ENCODE results near the gene CDX2.
"Not testable (repeated sequence)": the region's sequence is repeated elsewhere in the genome, so short reads cannot be mapped to it uniquely, and the experiment has no call there.

Gene CDX2

GRCh38 chr13:27964741-27965323 lies 4.3 kb downstream of the CDX2 start:
- no peak for DNase-seq (ENCODE audit: low read depth)

DNA sequence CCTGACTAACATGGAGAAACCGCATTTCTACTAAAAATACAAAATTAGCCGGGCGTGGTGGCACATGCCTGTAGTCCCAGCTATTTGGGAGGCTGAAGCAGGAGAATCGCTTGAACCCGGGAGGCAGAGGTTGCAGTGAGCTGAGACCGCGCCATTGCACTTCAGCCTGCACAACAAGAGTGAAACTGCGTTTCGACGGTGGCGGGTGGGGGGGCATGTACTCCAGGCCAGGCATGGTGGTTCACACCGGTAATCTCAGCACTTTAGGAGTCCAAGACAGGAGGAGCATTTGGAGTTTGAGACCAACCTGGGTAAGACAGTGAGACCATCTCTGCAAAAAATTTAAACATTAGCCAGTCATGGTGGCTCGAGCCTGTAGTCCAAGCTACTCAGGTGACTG lies 4.9 kb downstream of the CDX2 start:
- not testable (repeated sequence) for DNase-seq (ENCODE audit: low read depth)

DNA sequence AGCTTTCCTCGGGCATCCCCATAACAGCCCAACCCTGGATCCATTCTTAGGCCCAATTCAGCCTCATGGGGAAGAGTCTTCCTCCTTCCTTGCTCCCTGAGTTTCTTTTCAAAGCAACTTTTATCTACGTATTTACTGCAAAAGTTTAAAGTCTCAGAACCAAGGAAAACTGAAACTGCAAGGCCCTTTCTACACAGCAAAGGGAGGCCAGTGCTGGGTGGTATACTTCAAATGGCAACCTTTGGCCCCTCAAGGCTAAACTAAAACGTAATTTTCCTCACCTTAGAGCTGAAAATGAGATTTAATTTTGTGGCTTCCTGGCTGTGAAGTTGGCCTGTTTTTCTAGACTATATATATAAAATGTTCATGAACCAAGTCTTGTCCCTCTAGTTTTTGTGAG lies 5.6 kb downstream of the CDX2 start:
- no peak for DNase-seq (ENCODE audit: low read depth)

DNA sequence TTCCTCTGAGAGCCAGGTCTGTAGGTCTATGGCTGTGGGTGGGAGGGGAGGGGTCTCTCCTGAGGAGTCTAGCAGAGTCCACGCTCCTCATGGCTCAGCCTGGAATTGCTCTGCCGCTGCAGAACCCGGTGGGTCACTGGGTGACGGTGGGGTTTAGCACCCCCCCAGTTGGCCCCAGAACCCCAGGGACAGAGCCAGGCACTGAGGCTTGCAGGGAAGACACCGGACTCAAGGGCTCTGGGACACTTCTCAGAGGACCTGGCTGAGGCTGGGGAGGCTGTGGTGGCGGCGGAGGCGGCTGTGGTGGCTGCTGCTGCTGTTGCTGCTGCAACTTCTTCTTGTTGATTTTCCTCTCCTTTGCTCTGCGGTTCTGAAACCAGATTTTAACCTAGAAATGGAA lies 6.1 kb downstream of the CDX2 start:
- no peak for DNase-seq (ENCODE audit: low read depth)

DNA sequence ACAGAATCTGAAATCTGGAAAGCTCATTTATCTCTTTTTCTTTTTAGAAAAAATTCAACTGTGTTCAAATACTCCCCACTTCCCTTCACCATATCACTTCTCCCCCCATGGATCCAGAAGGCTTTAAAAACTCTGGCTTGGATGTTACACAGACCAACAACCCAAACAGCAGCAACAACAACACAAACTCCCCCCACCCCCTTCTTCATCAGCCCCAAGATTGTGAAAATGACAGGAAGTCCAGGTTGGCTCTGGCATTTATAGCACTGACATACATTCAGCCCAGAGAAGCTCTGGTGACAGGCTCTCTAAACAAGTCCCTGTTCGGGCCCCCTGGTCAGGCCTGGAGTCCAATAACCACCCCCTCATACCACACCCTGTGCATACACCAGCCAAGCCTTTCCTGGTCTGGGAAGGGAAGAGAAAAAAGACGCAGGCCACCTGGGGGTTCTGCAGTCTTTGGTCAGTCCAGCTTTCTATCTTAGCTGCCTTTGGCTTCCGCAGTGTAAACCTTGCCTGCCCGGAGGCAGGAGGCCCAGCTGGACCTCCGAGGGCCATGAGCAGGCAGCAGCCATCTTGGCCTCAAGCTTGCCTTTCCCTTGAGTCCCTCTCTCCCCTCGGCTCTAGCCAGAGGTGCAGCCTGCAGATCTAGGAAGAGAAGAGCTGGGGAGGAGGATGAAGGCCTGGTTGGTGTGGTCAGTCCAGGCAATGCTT lies 6.8 kb downstream of the CDX2 start:
- no peak for DNase-seq (ENCODE audit: low read depth)

DNA sequence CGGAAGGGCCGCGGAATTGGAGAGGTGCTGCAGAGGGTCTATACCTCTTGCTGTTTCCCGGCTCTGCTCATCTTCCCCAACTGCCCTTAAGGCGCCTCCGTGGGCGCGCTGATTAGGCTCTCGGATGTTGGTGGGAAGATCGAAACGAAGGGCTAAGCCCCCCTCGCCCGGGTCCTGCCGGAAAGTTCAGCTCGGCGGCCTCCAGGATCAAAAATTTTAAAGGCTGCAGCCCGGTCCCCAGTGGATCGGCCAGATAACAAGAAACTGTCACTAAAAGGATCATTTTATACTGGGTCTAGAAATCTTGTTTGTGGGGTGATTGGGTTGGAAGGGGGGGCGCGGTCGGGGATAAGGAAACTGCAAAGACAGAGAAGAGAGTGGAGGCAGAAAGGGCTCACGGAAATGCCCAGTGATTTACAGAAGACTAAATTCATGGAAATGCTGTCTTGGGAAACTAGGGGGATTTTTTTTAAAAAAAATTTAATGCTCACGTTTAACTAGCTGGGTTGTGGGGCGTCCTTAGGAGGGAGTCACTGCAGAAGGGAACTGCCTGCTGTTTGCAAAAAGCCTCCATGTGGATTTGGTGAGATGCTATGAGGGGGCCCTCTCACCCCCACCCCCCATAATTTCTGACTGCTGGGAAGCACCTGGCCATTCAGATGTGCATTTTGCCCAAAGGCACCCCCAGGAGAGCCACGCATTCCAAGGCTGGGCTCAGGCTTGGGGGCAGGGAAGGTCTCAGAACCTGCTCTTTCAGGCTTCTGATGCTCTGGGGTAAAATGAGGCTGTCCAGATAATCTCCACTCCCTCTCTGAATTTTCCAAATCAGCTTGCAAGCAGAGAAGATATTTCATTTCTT lies 7.7 kb downstream of the CDX2 start:
- no peak for DNase-seq (ENCODE audit: low read depth)

DNA sequence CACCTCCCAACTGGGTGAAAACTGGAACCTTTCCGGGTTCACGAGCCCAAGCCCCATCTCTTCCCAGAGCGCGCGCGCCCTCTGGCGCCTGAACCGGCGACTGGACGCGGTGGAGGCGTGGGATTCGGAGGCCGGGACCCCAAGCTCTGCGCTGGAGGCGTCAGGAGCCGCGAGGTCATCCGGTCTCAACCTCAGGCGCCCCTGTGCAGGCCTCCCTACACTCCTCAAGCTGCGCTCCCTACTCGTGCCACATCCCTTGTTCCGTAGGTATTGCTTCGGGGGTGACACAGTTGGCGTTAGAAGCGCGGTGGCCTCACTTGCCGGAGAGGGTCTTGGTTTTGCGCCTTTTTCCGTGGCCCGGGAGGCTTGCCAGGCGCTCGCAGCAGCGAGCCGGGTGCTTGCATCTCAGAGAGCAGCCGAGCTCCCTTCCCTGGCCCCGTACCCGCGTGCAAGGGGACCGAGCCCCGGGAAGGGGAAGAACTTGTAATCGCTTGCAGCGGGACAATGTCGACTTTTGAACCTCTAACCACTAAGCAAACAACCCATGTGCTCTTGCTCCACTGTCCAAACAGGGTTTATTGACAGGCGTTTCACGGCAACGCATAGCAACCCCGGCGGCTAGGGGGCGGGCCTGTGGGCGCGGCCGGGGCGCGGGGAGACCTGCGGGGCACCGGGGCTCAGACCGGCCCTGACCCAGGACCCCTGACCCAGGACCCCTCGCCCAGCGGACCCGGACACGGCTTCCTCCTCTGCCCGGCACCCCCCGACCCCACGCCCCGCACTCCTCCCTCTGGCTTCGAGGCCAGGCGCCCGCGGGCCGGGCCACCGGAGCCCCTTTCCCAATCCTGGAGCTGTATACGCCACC lies 8.5 kb downstream of the CDX2 start:
- DNase-seq (ENCODE audit: low read depth), result no peak

DNA sequence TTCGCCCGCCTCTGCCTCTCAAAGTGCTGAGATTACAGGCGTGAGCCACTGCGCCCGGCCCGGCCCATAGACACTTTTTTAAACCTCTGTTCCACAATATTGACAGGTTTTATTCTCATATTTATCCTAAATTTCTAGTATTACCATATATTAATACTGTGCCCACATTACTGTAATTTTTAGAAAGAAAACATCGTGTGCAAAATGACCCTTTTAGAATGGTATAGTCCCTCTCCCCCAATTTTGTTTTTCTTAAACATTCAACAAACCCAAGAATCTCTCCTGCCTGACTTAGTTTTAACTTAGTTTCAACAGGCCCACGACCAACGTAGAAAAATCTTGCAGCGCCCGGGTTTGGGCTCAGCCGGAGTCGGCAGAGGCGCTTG lies 9.1 kb downstream of the CDX2 start:
- no peak for DNase-seq (ENCODE audit: low read depth)

DNA sequence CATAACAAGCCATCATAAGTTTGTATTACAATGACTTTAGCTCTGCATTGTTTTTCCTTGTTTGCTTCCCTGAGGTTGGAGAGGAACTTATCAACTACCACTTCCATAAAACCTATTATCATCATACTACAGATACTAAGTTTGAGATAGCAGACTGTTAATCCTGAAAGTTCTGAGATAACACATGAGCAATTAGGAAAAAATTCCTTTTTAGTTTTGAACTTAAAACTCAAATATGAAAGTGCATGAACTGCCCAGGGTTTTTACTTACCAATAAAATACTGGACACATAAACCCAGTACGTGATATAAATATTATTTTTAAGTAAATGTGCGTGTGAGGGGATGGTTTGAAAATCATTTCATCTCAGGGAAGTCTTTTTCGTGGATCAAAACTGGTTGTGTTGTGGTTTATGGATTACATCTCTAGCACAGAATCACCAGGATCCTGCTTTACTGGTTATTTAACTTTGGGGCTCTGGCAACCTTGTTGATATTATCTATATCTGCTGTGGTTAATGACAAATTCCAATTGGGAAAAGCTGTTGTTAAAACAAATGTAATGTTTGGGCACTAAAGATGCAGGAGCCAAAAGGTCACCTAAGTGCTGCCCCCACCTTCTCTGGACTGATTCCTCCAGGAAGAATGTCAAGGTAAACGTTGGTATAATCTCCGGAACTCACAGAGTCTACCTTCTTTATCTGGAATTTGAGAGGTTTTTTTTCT lies 12.4 kb downstream of the CDX2 start:
- no peak for DNase-seq (ENCODE audit: low read depth)

DNA sequence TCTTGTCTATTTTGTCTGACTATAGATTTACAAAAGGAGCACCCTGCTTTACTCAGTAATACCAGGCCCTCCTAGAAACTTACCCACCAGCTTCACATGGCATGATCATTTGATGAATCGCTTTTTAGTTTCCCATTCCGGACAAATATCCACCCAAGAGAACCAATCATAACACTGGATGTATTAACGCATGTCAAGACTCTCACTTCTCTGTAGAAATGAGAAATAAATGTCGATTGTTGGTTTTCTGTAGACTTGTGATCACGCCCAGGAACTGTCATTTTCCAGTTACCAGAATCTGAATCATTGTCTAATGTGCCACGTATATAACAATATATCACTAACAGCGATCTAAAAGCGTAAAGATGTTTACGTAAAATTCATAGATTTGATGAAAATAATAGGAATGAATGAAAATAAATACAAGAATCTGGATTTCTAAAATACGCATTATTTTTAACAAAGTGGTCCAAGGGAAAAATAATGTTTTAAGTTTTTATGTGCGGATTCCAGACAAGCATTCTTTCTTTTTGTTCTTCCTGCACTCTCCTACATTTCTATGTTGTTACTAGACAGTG lies 14.0 kb downstream of the CDX2 start:
- no peak for DNase-seq (ENCODE audit: low read depth)

DNA sequence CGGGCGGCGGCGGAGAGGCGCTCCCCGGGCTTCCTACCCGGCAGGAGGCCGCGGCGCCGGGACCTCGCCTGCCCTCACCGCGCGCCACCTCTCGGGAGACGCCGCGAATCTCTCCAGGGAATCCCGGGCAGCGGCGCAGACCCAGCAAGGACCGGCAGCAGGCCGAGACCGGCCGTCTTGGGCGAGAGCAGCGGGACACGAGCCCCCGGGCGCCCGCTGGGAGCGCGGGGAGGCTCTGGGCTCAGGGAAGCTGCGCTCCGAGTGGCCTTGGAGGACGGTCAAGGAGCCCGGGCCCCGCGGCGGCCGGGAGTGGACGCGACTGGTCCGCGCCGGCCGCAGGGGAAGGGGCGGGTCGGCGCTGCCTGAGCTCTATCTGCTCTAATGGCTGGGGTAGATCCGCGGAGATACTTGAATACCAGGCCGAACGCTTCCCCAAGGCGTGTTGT lies 14.7 kb downstream of the CDX2 start:
- DNase-seq (ENCODE audit: low read depth), result no peak

GRCh38 chr13:27953676-27954405 lies 15.3 kb downstream of the CDX2 start:
- peak; percentile 30 for DNase-seq (ENCODE audit: low read depth)

DNA sequence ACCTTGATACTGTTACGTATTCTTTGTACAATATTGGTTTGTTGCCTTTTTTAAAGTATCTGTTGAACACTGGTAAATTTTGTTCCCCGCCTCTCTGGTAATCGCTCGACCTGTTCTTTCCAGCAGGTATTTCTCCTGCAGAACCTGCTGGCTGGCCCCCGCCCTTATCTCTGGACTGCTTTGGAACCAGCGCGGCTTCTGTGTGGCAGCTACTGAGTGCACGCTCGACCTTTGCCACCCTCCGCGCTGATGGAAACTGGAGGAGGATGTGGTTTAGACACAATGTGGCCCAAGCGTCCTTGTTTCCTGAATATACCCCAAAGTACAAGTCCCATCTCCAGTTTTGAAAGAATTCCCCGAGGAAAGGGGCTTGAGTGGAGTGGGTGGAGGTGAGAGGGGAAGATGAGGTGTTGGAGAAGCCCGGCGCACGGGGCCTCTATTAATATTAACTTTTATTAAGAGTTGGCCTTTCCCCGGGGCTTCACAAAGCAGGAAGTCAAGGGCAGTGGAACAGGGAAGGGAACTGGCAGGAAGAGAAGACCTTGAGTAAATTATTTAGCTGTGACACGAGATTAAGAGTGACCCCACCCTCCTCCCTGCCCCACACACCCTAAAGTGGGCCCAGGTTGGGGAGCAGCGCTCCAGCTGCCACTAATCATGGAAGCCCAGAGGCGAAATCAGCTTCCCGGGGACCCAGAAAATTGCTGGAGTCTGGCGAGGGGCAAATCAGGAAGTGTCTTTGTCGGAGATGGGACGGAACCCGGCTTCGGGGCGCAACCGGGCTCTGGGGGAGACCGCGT lies 16.0 kb downstream of the CDX2 start:
- DNase-seq (ENCODE audit: low read depth), result no peak

- DNase-seq (ENCODE audit: low read depth), result no peak
Measured at GRCh38 chr13:27942972-27943371, 26.1 kb downstream of the CDX2 start.

- DNase-seq (ENCODE audit: low read depth), result no peak
Measured at GRCh38 chr13:27933580-27934328, 35.4 kb downstream of the CDX2 start.

- no peak for DNase-seq (ENCODE audit: low read depth)
Measured at GRCh38 chr13:27933118-27933517, 36.0 kb downstream of the CDX2 start.

GRCh38 chr13:27929868-27930267 lies 39.2 kb downstream of the CDX2 start:
- DNase-seq (ENCODE audit: low read depth), result no peak

GRCh38 chr13:27928805-27929753 lies 40.0 kb downstream of the CDX2 start:
- DNase-seq (ENCODE audit: low read depth), result no peak

Data from stimulated activated CD8-positive, alpha-beta memory T cell treated with anti-CD3 and anti-CD28 coated beads, Interleukin-15, amount 100 ng/mL, for 1 hour (primary cell).